GM19023 (cell line): ENCODE measurements around the gene CEP120.
A peak's percentile ranks its signal among the peaks of the same experiment; 100 is the strongest.
"Not testable (repeated sequence)": the region's sequence is repeated elsewhere in the genome, so short reads cannot be mapped to it uniquely, and the experiment has no call there.

Source experiments
- ATAC-seq: cut with Tn5 transposase; IDR thresholded peaks from one replicate; pipeline ENCODE4 v1.9.1; 2021; ENCODE audit warnings: mild to moderate bottlenecking, moderate library complexity; ENCODE audit not compliant: unreplicated experiment

CEP120 gene

DNA sequence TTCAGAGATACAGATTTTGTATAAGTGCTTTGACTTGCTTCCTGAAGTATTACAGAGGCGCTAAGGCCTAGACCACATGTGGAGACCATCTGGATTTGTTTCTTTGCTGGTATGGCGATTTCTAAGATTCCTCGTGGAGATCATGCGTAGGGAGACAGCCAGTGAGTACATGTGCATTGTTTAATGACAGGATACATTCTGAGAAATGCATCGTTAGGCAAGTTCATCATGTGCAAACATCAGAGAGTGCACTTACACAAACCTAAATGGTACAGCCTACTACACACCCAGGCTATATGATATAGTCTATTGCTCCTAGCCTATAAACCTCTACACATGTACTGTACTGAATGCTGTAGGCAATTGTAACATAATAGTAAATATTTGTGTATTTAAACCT, 16.5 kb upstream of the CEP120 start:
- ATAC-seq, result no peak

DNA sequence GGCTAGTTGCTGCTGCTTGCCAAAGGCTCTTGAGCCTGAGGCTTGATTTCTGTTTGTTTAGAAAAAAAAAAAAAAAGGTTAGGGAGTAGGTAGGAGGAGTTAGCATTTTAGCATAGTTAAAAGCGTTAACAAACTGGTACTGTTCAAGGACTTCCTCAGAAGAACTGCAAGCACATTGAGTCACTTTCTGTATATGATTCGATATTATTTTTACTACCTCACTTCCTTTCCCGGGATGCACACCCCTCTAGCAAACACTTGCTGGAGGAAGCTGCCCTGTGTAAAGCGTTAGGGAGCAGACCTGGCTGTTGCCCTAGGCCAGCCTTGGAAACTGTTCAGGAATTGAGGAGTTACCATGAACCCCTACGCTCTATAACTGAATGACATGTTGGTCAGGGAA, 15.7 kb upstream of the CEP120 start:
- ATAC-seq, result no peak

DNA sequence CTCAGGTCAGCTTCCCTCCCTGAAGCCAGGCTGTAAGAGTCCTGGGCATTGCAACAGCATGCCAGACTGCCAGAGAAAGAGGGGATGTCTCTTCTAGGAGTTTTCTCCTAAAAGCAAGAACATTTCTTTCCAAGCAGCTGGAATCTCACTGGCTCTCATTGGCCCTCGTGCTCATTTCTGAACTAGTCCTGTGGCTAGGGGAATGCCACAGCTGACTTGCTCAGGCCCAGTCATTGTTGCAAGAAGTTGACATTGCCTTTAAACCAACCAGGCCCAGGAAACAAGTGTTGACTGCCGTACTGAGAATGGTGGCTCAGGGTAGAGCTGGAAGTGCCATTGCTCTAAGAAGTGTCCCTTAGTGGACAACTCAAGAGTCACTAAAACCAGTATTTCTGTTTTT, 15.0 kb upstream of the CEP120 start:
- peak; percentile 78 for ATAC-seq

GRCh38 chr5:123436201-123436600, 13.0 kb upstream of the CEP120 start:
- no peak for ATAC-seq

DNA sequence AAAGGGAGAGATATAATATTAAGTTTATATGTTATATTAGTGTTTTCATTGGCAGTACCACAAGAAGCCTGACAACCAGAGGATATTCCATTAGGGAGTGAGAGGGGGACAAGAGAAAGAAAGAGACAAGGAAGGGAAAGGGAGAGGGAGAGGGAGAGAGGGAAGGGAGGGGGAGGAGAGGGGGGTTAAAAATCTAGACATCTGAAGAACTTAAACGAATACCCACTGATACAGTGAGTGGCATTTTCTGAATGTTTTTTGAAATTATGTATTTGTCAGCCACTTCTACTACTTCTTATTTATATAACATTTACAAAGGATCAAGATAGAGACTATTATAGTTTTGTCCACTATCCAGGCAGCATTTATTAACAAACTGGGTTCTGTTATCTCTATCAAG, 11.6 kb upstream of the CEP120 start:
- no peak for ATAC-seq

- no peak for ATAC-seq
Observed at GRCh38 chr5:123433596-123433995, 10.4 kb upstream of the CEP120 start.

- not testable (repeated sequence) for ATAC-seq
Observed at GRCh38 chr5:123430441-123430840, 7.2 kb upstream of the CEP120 start.

GRCh38 chr5:123429993-123430392, 6.8 kb upstream of the CEP120 start:
- no peak for ATAC-seq

- no peak for ATAC-seq
Observed at GRCh38 chr5:123429221-123429954, 6.2 kb upstream of the CEP120 start.

- ATAC-seq, result no peak
Observed at GRCh38 chr5:123428521-123429220, 5.5 kb upstream of the CEP120 start.

DNA sequence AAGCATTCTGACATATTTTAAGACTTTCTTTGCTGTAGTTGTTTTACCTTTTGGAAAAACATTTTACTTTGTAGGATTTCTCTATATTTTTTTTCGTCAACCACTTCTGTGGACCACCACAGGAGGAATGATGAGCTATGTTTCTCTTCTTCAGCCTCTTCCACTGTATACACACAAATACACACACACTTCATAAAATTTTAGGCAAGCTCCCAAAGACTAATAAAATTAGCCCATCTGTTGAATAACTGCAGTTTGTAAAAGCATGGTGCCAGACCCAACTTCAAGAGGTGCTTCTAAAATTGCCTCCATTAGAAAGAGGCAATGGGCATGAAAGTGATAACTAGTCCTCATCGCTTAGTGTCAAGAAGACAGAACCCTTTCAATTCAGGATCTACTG, 4.1 kb upstream of the CEP120 start:
- no peak for ATAC-seq

GRCh38 chr5:123425431-123425830, 2.2 kb upstream of the CEP120 start:
- no peak for ATAC-seq

DNA sequence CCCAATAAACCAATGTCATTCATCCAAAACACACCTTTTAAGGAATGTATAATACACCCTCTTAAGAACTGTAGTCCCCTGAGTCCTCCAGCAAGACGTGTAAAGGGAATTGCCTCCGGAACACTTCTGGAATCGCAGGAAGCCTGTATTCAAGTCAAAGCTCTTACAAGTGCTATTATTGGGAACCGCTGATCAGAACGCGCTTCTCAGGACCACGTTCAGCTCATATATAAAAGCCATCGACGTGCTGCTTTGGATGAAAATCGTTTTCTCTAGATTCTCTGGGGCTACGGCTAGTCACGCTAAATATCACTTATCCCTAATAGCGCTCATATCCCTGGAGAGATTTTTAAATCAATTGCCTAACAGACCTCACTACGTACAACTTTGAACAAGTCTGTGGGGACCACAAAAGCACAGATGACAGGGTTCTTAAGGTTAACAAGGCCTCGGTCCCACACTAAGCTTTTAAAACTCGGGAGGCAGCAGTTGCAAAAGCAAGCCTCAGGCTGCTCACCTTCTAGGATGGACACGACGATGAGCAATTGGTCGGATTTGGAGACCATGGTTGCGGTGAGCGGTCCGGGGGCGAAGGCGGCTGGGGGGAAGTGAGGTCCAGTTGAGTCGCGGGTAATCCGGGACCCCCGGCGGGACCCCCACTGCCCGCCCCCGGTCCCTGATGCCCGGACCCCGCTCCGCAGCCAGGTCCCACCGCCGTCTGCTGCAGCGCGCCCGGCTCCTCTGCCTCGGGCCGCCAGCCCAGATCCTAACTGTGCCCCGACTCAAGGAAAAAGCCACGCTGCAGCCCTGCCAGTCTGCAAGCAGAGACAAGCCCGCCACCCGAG, 548 bp downstream of the CEP120 start:
- ATAC-seq, result peak; percentile 22

GRCh38 chr5:123421773-123422172, 1.4 kb downstream of the CEP120 start:
- ATAC-seq, result no peak

DNA sequence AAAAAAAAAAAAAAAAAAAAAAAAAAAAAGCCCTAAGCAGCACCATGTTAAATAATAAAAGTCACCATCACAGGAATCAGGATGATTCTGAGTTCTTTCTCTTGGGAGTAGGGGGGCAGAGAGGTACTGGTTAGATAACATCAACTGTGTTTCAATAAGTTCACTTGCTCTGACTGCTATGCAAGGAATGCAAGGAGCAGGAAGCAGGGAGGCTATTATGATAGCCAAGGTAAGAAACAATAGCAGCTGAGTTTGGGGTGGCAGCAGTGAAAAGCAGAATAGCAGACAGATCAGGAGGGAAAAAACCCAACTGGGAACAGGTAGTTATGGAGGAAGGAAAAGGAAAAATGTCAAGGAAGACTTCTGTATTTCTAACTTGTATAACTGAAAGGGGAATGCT, 8.2 kb downstream of the CEP120 start:
- no peak for ATAC-seq

- no peak for ATAC-seq
Observed at GRCh38 chr5:123412206-123412605, 11.0 kb downstream of the CEP120 start.

GRCh38 chr5:123401999-123402398, 21.2 kb downstream of the CEP120 start:
- not testable (repeated sequence) for ATAC-seq

GRCh38 chr5:123401320-123401719, 21.9 kb downstream of the CEP120 start:
- no peak for ATAC-seq

- ATAC-seq, result not testable (repeated sequence)
Observed at GRCh38 chr5:123400870-123401291, 22.3 kb downstream of the CEP120 start.

GRCh38 chr5:123398058-123398733, 25.0 kb downstream of the CEP120 start:
- ATAC-seq, result no peak

GRCh38 chr5:123397538-123397937, 25.7 kb downstream of the CEP120 start:
- no peak for ATAC-seq
